PC-9 (cell line): ENCODE results near the gene LRG1.

Source experiments
- CTCF ChIP-seq: fragments of 200-600 bp; sonication (generic); conservative IDR thresholded peaks from 2 replicates; pipeline ENCODE4 v1.6.1; 2017; ENCODE audit warnings: mixed run types, antibody characterized with exemption, mild to moderate bottlenecking, moderate library complexity
- EZH2 ChIP-seq: fragments of 200-600 bp; sonication (generic); IDR thresholded peaks from 2 replicates; pipeline ENCODE4 v1.8.0; 2017; ENCODE audit warnings: antibody characterized with exemption, low read depth

- no peak for TF ChIP-seq EZH2
- TF ChIP-seq CTCF: no peak
These were observed 20.7 kb downstream of the LRG1 start for GRCh38 chr19:4519172-4519496.
